ENCODE measurements around the gene RSRC1.
"Not testable (repeated sequence)": the region's sequence is repeated elsewhere in the genome, so short reads cannot be mapped to it uniquely, and the experiment has no call there.

RSRC1 gene

DNA sequence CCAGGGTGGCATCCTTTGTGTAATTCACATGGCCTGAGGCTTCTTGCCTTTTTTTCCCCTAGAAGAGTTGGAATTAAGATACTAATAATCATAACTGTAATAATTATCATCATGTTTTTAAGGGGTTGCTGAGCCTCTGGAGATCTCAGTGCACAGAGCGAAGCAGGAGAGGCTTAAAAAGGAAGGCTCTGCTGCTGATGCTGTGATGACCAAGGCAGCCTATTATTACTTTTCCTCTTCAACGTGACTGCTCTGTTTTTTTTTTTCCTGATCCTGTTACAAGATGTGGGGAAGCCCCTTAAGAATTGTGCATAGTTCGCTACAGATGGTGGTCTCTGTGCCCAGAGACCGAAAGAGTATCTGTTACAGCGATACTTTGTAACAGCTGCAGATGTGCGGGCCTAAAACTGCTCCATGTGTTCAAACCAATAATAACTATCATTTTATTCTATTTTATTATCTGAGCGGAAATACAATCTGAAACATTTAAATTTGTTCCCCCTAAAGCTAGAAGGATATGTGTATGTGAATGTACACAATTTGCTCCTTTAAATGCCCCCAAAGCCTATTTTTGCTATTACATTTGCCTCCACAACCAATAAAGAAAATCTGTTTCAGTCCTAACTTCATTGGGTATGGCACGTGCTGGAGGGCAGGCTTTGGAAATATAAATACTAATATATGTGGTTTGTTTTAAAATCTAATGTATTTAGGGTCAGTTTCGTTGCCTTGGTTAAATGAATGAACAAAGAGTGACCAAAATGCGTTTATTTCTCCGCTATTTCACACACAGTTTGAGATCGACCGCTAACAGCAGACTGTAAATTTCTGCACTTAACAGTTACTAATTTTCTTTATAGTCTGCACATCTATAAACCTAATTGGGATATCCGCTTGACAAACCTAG, 8.3 kb upstream of the RSRC1 start:
- DNase-seq = no peak

GRCh38 chr3:158102242-158103080, 7.4 kb upstream of the RSRC1 start:
- DNase-seq = no peak

- DNase-seq = no peak
These were observed 6.6 kb upstream of the RSRC1 start for GRCh38 chr3:158103081-158103886.

GRCh38 chr3:158103887-158104327, 6.0 kb upstream of the RSRC1 start:
- no peak for DNase-seq

- no peak for DNase-seq
These were observed 5.4 kb upstream of the RSRC1 start for GRCh38 chr3:158104431-158104921.

- DNase-seq = peak in 1 of 2 donors; percentile 8
These were observed 4.7 kb upstream of the RSRC1 start for GRCh38 chr3:158105119-158105709.

DNA sequence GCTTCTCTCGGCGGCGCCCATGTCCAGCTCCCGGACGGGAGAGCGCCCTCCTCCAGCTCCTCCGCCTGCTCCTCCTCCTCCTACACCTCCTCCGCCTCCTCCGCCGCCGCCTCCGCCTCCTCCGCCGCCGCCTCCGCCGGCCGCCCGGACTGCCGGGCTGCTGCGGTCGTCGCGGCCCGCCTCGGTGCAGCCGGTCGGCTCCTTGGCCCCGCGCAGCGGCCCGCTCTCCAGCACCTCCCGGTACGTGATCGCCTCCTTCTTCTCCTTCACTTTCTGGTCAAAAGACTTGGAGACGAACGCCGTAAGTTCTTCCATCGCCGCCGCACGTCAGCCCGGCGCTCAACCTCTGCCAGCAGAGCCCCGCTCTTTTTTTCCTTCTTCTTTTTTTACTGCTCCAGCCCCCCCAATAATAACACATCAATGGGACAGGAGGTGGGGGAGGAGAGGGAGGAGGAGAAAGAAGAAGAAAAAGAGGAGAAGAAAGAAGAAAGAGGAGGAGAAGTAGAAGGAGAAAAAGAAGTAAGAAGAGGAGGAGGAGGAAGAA, 4.1 kb upstream of the RSRC1 start:
- DNase-seq = no peak

DNA sequence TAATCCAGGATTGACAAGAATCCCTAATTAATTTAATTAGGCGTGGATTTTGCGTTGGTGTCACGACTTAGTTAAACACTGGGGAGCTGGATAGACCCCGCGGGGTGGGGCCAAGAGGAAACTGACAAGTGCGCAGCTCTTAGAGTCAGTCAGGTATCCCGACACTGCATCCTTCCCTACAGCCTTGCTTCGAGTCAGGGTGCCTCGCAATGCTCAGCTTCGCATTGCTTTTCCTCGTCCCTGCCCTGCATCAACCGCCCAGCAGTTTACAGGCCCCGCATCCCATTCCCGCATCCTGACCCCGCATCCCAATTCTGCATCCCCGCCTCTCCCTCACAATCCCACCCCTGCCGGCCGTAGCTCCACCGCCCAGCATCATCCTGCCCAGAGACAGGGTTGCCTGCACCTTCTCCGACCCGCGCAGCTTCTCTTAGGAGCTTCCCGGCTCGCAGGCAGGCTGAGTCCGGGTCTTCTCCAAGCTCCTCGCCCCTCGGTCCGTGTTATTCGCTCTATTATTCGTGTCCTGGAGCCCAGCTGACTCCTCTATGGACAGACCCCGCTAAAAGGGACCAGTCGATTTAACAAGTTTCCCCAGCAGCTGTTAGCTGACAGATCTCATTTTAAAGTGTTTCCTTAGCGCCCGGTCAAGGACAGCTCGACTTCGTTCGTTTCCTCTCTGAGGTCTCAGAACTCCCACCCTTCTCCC, 3.0 kb upstream of the RSRC1 start:
- no peak for DNase-seq

DNA sequence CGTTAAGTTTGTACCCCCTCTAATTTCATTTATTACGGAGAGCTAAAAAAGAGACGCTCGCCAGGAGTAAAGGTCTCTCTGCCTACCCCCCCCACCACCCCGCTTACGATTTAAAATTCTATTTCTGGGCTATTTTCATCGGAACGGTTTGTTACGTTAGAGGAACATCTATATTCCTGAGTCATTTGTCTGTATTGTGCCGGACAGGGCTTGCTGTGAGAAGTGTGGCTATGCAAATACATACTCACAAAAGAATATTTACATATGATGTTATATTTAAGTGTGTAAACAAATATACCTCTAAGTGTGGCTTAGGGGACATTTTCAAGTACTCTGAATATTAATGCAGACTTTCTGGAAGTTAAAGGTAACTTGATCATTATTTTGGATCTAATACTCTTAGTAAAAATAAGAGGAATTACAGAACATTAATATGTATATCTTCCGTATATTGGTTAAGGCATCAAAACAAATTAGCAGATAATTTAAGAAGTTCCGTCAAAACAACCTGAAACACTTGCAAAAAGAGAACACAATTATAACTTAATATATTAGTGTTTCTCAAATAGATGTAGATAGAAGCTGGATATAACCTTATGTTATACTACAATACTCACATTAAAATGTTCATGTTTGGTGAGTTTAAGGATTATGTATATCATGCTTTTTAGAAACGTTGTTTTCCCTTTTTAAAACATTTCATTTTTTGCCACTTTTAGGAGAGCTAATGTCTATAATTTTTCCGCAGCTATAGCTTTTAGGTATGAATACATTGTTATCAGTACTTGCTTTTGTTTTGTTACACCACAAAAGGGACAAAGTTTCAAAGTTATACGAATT, 2.1 kb upstream of the RSRC1 start:
- DNase-seq = no peak

DNA sequence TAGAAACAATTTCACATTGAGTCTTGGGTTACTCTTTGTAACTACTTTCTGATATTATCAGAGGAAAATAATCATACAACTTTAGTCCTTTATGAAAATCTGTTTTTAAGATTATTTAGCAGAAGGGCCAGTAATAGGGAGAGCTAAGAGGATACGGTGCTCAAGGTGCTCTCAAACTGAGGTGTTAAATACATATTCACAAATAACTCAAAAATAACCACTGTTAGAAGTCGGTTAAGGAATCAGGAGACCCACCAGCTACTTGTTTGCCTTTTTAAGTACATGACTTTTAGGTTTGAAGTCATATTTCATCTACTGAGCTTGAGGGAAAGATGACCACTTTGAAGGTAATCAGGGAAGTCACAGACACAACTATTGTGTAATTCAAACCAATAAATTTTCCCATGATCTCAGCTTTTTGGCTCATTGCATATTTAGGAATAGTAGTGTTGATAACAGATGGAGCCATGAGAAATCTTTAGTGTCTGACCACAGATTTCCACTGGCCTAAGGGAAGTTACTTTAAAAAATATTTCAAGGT, 1.4 kb upstream of the RSRC1 start:
- DNase-seq = no peak

- no peak for DNase-seq
These were observed 540 bp upstream of the RSRC1 start for GRCh38 chr3:158109295-158109803.

DNA sequence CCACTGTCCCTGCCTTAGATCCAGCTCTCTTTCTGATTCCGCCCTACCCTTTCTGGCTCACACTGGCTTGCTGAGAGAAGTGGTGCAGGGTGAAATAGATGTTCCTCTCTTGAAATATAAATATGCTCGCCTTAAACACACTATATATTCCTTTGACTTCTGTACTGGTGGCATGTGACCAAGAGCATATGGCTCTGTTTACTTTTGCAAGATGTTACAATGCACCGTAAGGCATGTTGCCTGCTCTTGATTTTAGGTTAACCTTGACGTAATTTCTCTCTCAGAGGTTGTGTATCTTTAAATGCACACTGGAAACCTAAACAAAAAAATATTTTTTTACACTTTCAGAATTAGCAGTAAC, 749 bp downstream of the RSRC1 start:
- no peak for DNase-seq

DNA sequence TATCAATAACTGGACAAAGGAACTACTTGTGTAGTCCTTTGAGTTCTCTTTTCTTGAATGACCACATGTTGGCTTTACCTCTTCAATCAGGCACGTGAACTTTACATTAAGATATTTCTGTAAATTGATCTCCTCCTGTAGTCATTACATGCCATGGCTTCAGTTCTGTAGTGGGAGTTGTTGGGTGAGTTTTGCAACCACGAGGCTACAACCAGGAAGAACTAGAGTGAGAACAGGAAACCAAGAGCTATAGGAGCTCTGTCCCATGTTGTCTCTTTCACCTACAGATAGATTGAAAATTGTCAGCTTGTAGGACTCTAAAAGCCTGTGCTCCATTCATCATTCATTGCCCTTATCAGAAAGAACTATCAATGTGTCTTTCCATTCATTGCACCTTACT, 2.0 kb downstream of the RSRC1 start:
- DNase-seq = no peak

- not testable (repeated sequence) for DNase-seq
These were observed 3.7 kb downstream of the RSRC1 start for GRCh38 chr3:158113595-158113994.

GRCh38 chr3:158120330-158120729, 10.4 kb downstream of the RSRC1 start:
- DNase-seq = no peak

GRCh38 chr3:158121295-158121694, 11.4 kb downstream of the RSRC1 start:
- DNase-seq = no peak

DNA sequence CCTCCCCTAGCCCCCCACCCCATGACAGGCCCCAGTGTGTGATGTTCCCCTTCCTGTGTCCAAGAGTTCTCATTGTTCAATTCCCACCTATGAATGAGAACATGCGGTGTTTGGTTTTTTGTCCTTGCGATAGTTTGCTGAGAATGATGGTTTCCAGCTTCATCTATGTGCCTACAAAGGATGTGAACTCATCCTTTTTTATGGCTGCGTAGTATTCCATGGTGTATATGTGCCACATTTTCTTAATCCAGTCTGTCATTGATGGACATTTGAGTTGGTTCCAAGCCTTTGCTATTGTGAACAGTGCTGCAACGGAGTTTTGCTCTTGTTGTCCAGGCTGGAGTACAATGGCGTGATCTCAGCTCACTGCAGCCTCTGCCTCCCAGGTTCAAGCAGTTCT, 12.8 kb downstream of the RSRC1 start:
- DNase-seq = not testable (repeated sequence)

GRCh38 chr3:158127250-158128219, 17.6 kb downstream of the RSRC1 start:
- DNase-seq = no peak

GRCh38 chr3:158128755-158129154, 18.9 kb downstream of the RSRC1 start:
- no peak for DNase-seq
